ENCODE data around the gene CEP152.

DNA sequence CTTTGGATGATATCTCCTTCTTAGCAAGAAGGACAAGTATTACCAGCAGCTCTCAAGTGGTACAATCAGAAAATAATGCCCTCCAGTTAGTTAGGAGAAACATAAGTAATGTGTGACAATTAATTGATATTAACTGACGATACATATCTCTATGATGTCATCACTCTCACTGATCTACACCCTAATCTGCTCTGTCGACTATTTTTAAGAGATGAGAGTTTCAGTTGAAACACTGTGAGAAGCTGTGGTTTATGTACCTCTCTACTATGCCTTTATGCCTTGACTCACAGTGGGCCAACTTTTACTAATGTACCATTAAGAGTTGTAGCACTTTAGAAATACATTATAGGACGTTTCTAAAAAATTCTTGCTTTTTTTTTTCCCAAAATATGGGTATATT is 8.6 kb downstream of the CEP152 start:
- TF ChIP-seq, protein P1, sequence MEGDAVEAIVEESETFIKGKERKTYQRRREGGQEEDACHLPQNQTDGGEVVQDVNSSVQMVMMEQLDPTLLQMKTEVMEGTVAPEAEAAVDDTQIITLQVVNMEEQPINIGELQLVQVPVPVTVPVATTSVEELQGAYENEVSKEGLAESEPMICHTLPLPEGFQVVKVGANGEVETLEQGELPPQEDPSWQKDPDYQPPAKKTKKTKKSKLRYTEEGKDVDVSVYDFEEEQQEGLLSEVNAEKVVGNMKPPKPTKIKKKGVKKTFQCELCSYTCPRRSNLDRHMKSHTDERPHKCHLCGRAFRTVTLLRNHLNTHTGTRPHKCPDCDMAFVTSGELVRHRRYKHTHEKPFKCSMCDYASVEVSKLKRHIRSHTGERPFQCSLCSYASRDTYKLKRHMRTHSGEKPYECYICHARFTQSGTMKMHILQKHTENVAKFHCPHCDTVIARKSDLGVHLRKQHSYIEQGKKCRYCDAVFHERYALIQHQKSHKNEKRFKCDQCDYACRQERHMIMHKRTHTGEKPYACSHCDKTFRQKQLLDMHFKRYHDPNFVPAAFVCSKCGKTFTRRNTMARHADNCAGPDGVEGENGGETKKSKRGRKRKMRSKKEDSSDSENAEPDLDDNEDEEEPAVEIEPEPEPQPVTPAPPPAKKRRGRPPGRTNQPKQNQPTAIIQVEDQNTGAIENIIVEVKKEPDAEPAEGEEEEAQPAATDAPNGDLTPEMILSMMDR (conservative IDR thresholded peaks at IDR 0.05; ENCODE audit: low read depth, low read length): no peak
- TF ChIP-seq EZH2 (IDR thresholded peaks at IDR 0.05; ENCODE audit: borderline replicate concordance, low read depth, low read length, poor library complexity, severe bottlenecking): no peak
